ENCODE results near the gene MRPS23. TPM values are rescaled to one million over a fixed set of nuclear protein-coding genes. Genes with fewer than 3 reads are reported as not detected.
A peak's percentile ranks its signal among the peaks of the same experiment; 100 is the strongest.

Gene MRPS23
- total and polyA plus RNA-seq, 7 experiments from 2014 or later: 13.0 to 42.8 (median 26.5) TPM

GRCh38 chr17:57880086-57880456 is 30.2 kb upstream of the MRPS23 start:
- H3K27me3 ChIP-seq (ENCODE audit: control insufficient read depth in 2 of 2, insufficient read depth in 2 of 2, low read length in 2 of 2): no peaks in the 10 kb centered on the region

GRCh38 chr17:57879437-57880085 is 29.7 kb upstream of the MRPS23 start:
- POLR2A ChIA-PET: interaction anchor here (0.6 kb wide), 1 partner anchor 218 kb away, joined by 3 read pairs; no protein-coding TSS in a partner anchor
- peak overlapping the region in 1 of 9 donors; percentile 23 for H3K27ac Mint-ChIP-seq
- CTCF ChIA-PET: interaction anchor here (0.8 kb wide), 1 partner anchor 21 kb away, joined by 4 read pairs; no protein-coding TSS in a partner anchor
- H3K4me1 ChIP-seq (ENCODE audit: control insufficient read depth in 2 of 2, insufficient read depth in 2 of 2, low read length in 2 of 2): peaks cover 0 to 5% of the 10 kb centered on the region in 2 donors
- no peaks in the 10 kb centered on the region for H3K9me3 ChIP-seq (ENCODE audit: control insufficient read depth in 2 of 3, low read length in 3 of 3)
- peaks cover 0 to 2% (median 0%) of the 10 kb centered on the region in 11 donors for H3K9me3 Mint-ChIP-seq
- no peaks in the 10 kb centered on the region for H3K36me3 ChIP-seq (ENCODE audit: control insufficient read depth in 2 of 3, insufficient read depth in 3 of 3, low read length in 3 of 3)
- ATAC-seq (no peak), DNase-seq (no peak)
- intact Hi-C loops (cut with micrococcal nuclease): no loop called here
- peaks cover 8 to 23% (median 16%) of the 10 kb centered on the region in 7 donors for H3K4me1 Mint-ChIP-seq
- peaks cover 0 to 33% (median 0%) of the 10 kb centered on the region in 5 donors for H3K27me3 Mint-ChIP-seq
- no peak overlapping the region for H3K27ac ChIP-seq (ENCODE audit: low read depth, low read length)
- no peak overlapping the region for H3K4me3 Mint-ChIP-seq
- no peaks in the 10 kb centered on the region for H3K27me3 ChIP-seq (ENCODE audit: control insufficient read depth in 2 of 2, insufficient read depth in 2 of 2, low read length in 2 of 2)
- no peak overlapping the region for H3K4me3 ChIP-seq (ENCODE audit: low read length)
- H3K36me3 Mint-ChIP-seq: no peaks in the 10 kb centered on the region

More at GRCh38 chr17:57880086-57880456, 30.2 kb upstream of the MRPS23 start:
- H3K27ac Mint-ChIP-seq: peak overlapping the region in 1 of 9 donors; percentile 23
- H3K4me1 Mint-ChIP-seq: peaks cover 5 to 21% (median 13%) of the 10 kb centered on the region in 7 donors
- Histone ChIP-seq H3K4me3 (ENCODE audit: low read length) (no peak overlapping the region), H3K27ac (ENCODE audit: low read depth, low read length) (no peak overlapping the region), H3K4me1 (ENCODE audit: control insufficient read depth in 2 of 2, insufficient read depth in 2 of 2, low read length in 2 of 2) (peaks cover 0 to 1% of the 10 kb centered on the region in 2 donors), H3K9me3 (ENCODE audit: control insufficient read depth in 2 of 3, low read length in 3 of 3) (no peaks in the 10 kb centered on the region), H3K36me3 (ENCODE audit: control insufficient read depth in 2 of 3, insufficient read depth in 3 of 3, low read length in 3 of 3) (no peaks in the 10 kb centered on the region)
- POLR2A ChIA-PET: interaction anchor here (0.6 kb wide), 1 partner anchor 217 kb away, joined by 3 read pairs; no protein-coding TSS in a partner anchor
- no peaks in the 10 kb centered on the region for H3K36me3 Mint-ChIP-seq
- peaks cover 0 to 2% (median 0%) of the 10 kb centered on the region in 11 donors for H3K9me3 Mint-ChIP-seq
- intact Hi-C loops (cut with micrococcal nuclease): no loop called here
- no peak overlapping the region for H3K4me3 Mint-ChIP-seq
- no peak for DNase-seq
- ATAC-seq: peak; percentile 47
- H3K27me3 Mint-ChIP-seq: peaks cover 0 to 31% (median 0%) of the 10 kb centered on the region in 5 donors
- CTCF ChIA-PET: interaction anchor here (0.8 kb wide), 1 partner anchor 22 kb away, joined by 4 read pairs; no protein-coding TSS in a partner anchor

- Mint-ChIP-seq H3K4me3 (peak overlapping the region in 1 of 10 donors; percentile 20), H3K9me3 (peaks cover 0 to under 1% (median 0%) of the 10 kb centered on the region in 11 donors), H3K4me1 (peaks cover 13 to 38% (median 32%) of the 10 kb centered on the region in 7 donors), H3K36me3 (no peaks in the 10 kb centered on the region), H3K27ac (no peak overlapping the region), H3K27me3 (peaks cover 5 to 39% (median 11%) of the 10 kb centered on the region in 5 donors)
- ChIA-PET CTCF (interaction anchor here (0.7 kb wide), 1 partner anchor 11 kb away, joined by 3 read pairs; no protein-coding TSS in a partner anchor), POLR2A (no interaction called here)
- Histone ChIP-seq H3K4me1 (ENCODE audit: control insufficient read depth in 2 of 2, insufficient read depth in 2 of 2, low read length in 2 of 2) (peaks cover 0 to 19% of the 10 kb centered on the region in 2 donors), H3K27ac (ENCODE audit: low read depth, low read length) (no peak overlapping the region), H3K27me3 (ENCODE audit: control insufficient read depth in 2 of 2, insufficient read depth in 2 of 2, low read length in 2 of 2) (no peaks in the 10 kb centered on the region), H3K4me3 (ENCODE audit: low read length) (no peak overlapping the region), H3K9me3 (ENCODE audit: control insufficient read depth in 2 of 3, low read length in 3 of 3) (no peaks in the 10 kb centered on the region), H3K36me3 (ENCODE audit: control insufficient read depth in 2 of 3, insufficient read depth in 3 of 3, low read length in 3 of 3) (no peaks in the 10 kb centered on the region)
- ATAC-seq (no peak), DNase-seq (no peak)
- intact Hi-C loops (cut with micrococcal nuclease): no loop called here
Observed at GRCh38 chr17:57877803-57878377, 28.0 kb upstream of the MRPS23 start.

DNA sequence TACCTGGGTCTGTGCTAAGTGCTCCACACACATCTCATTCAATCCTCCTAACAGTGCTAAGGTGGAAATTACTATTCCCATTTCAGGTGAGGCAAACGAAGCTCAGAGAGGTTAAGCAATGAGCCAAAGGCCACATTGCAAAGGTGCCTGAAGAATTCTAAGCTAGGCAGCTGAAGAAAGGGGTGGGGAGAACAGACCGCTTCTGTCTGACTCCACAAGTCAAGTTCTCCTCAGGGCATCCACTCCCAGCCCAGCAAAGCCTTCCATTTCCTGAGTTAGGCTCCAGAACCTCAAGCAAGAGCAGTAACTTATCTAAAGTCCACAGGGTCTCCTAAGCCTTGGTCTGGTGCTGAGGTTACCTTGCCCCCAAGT is 27.0 kb upstream of the MRPS23 start:
- DNase-seq (no peak), ATAC-seq (no peak)
- peaks cover 0 to 19% of the 10 kb centered on the region in 2 donors for H3K4me1 ChIP-seq (ENCODE audit: control insufficient read depth in 2 of 2, insufficient read depth in 2 of 2, low read length in 2 of 2)
- Mint-ChIP-seq H3K36me3 (no peaks in the 10 kb centered on the region), H3K9me3 (no peaks in the 10 kb centered on the region), H3K4me3 (peak overlapping the region in 1 of 10 donors; percentile 48), H3K4me1 (peaks cover 13 to 38% (median 33%) of the 10 kb centered on the region in 7 donors), H3K27me3 (peaks cover 5 to 39% (median 14%) of the 10 kb centered on the region in 5 donors), H3K27ac (no peak overlapping the region)
- H3K27ac ChIP-seq (ENCODE audit: low read depth, low read length): no peak overlapping the region
- no peaks in the 10 kb centered on the region for H3K27me3 ChIP-seq (ENCODE audit: control insufficient read depth in 2 of 2, insufficient read depth in 2 of 2, low read length in 2 of 2)
- H3K9me3 ChIP-seq (ENCODE audit: control insufficient read depth in 2 of 3, low read length in 3 of 3): no peaks in the 10 kb centered on the region
- H3K36me3 ChIP-seq (ENCODE audit: control insufficient read depth in 2 of 3, insufficient read depth in 3 of 3, low read length in 3 of 3): no peaks in the 10 kb centered on the region
- ChIA-PET POLR2A (no interaction called here), CTCF (no interaction called here)
- intact Hi-C loops (cut with micrococcal nuclease): no loop called here
- H3K4me3 ChIP-seq (ENCODE audit: low read length): no peak overlapping the region

- H3K36me3 ChIP-seq (ENCODE audit: control insufficient read depth in 2 of 3, insufficient read depth in 3 of 3, low read length in 3 of 3): no peaks in the 10 kb centered on the region
- H3K27me3 ChIP-seq (ENCODE audit: control insufficient read depth in 2 of 2, insufficient read depth in 2 of 2, low read length in 2 of 2): no peaks in the 10 kb centered on the region
- Mint-ChIP-seq H3K4me3 (peak overlapping the region in 8 of 10 donors; percentile 5 to 54 (median 25)), H3K27ac (peak overlapping the region in 2 of 9 donors; percentile 34 to 51), H3K9me3 (no peaks in the 10 kb centered on the region), H3K4me1 (peaks cover 13 to 38% (median 33%) of the 10 kb centered on the region in 7 donors), H3K36me3 (no peaks in the 10 kb centered on the region), H3K27me3 (peaks cover 5 to 41% (median 14%) of the 10 kb centered on the region in 5 donors)
- ChIA-PET CTCF (no interaction called here), POLR2A (no interaction called here)
- intact Hi-C loops (cut with micrococcal nuclease): no loop called here
- no peak overlapping the region for H3K4me3 ChIP-seq (ENCODE audit: low read length)
- ATAC-seq (no peak), DNase-seq (no peak)
- peaks cover 0 to 19% of the 10 kb centered on the region in 2 donors for H3K4me1 ChIP-seq (ENCODE audit: control insufficient read depth in 2 of 2, insufficient read depth in 2 of 2, low read length in 2 of 2)
- H3K9me3 ChIP-seq (ENCODE audit: control insufficient read depth in 2 of 3, low read length in 3 of 3): no peaks in the 10 kb centered on the region
- H3K27ac ChIP-seq (ENCODE audit: low read depth, low read length): no peak overlapping the region
Observed at GRCh38 chr17:57876023-57876865, 26.4 kb upstream of the MRPS23 start.

DNA sequence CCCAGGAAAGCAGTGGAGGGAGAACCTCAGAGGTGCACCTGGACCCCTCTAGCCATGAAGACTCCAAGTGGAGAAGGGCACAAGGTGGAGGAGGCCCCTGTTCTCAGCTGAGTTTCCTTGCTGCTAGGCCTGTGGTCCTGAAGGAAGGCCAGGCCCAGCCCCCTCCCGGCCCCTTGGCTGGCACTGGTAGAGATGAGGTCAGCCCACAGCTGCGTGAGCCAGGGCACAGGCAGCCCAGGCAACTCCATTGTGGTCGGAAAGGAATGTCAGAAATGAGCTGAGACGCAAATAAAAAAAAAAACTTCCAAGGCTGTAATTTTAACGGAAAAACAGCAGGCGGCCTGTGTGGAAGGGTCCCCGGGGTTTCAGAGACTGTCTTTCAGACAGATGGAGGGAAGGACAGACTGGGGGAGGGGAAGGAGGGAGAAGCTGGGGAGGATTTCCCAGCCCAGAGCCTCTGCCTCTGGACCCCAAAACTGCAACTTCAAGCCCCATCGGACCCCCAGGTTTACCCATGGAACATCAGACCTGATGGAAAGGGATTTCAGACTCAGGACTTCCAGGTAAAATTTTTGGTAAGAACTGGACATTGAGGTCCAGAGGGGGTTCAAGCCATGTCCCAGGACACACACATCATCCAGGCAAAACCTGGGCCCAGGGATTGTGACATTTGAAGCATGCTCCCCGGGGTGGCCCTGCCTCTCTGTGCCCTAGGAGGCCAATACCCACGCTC is 25.6 kb upstream of the MRPS23 start:
- Histone ChIP-seq H3K4me3 (ENCODE audit: low read length) (no peak overlapping the region), H3K36me3 (ENCODE audit: control insufficient read depth in 2 of 3, insufficient read depth in 3 of 3, low read length in 3 of 3) (no peaks in the 10 kb centered on the region), H3K27me3 (ENCODE audit: control insufficient read depth in 2 of 2, insufficient read depth in 2 of 2, low read length in 2 of 2) (no peaks in the 10 kb centered on the region), H3K27ac (ENCODE audit: low read depth, low read length) (no peak overlapping the region), H3K9me3 (ENCODE audit: control insufficient read depth in 2 of 3, low read length in 3 of 3) (no peaks in the 10 kb centered on the region), H3K4me1 (ENCODE audit: control insufficient read depth in 2 of 2, insufficient read depth in 2 of 2, low read length in 2 of 2) (peaks cover 0 to 19% of the 10 kb centered on the region in 2 donors)
- Mint-ChIP-seq H3K27me3 (peaks cover 5 to 35% (median 14%) of the 10 kb centered on the region in 5 donors), H3K27ac (peak overlapping the region in 1 of 9 donors; percentile 34), H3K4me3 (peak overlapping the region in 3 of 10 donors; percentile 50 to 78 (median 65)), H3K4me1 (peaks cover 13 to 34% (median 33%) of the 10 kb centered on the region in 7 donors), H3K9me3 (no peaks in the 10 kb centered on the region), H3K36me3 (no peaks in the 10 kb centered on the region)
- CTCF ChIA-PET: no interaction called here
- intact Hi-C loops (cut with micrococcal nuclease): no loop called here
- POLR2A ChIA-PET: interaction anchor here (0.6 kb wide), 1 partner anchor 297 kb away, joined by 3 read pairs; no protein-coding TSS in a partner anchor
- ATAC-seq: no peak
- no peak for DNase-seq
